Smooth muscle cell of the brain vasculature (primary cell): Measurements from ENCODE around the gene HCRTR1.

ENCODE experiments used
- DNase-seq: peaks from one replicate; pipeline ENCODE4 v3.0.0-alpha.2; 2012; ENCODE audit warnings: low read depth, low spot score

HCRTR1 gene

DNA sequence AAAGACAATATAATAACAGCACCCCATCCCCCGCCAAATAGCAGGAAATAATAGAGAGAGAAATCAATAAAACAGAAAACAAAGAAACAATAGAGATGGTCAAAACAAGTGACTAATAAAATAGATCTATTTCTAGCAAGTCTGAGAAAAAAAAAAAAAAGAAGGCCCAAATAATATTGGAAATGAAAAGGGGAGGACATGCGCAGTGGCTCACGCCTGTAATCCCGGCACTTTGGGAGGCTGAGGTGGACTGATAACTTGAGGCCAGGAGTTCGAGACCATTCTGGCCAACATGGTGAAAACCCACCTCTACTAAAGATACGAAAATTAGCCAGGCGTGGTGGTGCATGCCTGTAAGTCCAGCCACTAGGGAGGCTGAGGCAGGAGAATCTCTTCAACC lies 18.5 kb upstream of the HCRTR1 start:
- DNase-seq: no peak

DNA sequence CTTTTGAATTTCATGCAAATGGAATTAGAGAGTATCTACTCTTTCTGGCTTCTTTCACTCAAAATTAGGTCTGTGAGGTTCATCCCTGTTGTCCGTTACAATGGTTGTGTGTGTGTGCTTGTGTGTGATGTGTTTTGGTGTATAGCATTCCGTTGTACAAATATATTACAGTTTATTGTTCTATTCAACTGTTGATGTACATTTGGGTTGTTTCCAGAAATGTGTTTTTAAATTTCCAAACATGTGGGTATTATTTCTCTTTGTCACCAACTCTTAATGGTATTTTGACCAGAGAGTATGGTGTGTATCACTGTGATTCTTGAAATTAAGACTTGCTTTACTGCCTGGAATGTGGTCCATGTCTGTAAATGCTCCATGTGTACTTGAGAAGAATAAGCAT lies 16.8 kb upstream of the HCRTR1 start:
- DNase-seq: no peak

DNA sequence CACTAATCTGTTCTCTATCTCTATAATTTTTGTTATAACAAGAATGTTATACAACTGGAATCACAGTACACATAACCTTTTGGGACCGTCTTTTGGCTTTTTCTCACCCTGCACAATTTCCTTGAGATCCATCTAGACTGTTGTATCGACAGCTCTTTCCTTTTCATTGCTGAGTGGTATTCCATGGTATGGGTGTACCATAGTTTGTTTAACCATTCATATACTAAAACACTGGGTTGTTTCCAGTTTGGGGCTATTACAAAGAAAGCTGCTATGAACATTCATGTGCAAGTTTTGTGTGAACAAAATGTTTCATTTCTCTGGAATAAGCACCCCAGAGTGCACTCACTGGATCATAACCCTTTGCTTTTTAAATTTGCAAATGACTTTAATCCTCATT lies 15.4 kb upstream of the HCRTR1 start:
- no peak for DNase-seq

DNA sequence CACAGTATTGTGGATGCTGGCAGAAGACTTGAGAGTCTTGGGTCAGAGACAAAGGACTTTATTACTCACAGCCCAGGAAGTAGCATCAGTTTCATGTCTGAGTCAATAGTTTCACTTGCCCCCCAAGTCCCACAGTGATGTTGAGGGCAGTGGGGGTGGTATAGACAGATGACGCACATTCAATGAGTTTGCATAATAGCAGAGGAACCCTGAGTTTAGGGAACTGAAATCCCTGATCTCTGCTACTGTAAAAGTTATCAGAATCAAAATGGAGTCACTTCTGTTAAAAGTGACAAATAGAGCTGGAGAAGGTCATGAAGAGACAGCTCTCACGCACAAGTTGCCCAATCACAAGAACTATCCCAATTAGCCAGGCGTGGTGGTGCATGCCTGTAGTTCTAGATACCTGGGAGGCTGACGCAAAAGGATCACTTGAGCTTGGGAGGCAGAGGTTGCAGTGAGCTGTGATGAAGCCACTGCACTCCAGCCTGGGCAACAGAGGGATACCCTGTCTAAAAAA lies 11.5 kb upstream of the HCRTR1 start:
- no peak for DNase-seq

DNA sequence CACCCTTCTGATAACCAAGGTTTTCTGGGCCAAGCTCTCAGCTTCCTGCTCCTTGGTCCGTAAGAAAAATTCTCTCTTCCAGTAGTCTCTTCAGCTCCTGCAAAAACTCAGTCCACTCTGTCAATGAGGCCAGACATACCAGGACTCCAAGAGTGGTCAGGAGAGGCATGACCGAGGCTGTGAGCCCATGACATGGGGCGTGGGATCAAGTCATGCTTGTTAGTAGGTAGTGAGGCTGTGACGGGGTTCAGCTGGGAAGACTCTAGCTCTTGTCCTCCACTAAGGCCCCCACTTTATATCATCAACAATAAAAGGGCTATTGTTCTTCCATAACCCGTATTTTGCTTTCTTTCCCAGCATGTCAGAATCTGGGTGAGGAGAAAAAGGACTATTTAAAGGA lies 10.1 kb upstream of the HCRTR1 start:
- DNase-seq: no peak

DNA sequence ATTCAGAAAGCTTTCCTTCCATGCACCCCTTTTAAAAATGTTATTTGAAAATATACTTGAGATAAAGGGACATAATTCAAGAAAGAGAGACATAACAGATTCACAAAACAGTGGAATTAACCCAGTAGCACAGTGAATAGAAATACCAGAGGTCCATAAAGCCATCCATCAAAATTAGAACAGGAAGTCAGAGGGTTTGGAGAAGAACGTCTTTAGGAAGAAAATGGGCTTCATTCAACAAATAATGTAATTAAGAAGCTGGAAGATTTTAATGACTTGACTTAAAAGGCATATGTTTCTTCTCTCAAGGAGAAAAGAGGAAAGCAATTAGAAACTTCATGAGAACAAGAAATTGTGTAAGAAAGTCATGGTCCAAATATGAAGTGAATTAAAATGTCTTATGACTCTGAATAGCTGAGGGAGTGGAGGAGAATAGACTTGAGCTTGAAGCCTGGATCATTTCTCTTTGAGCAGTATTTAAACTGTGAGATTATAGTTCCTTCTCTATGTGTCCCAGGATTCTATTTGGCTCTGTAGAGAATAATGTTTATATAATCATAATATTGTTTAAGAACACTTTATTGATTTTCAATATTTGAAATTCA lies 7.9 kb upstream of the HCRTR1 start:
- DNase-seq: no peak

DNA sequence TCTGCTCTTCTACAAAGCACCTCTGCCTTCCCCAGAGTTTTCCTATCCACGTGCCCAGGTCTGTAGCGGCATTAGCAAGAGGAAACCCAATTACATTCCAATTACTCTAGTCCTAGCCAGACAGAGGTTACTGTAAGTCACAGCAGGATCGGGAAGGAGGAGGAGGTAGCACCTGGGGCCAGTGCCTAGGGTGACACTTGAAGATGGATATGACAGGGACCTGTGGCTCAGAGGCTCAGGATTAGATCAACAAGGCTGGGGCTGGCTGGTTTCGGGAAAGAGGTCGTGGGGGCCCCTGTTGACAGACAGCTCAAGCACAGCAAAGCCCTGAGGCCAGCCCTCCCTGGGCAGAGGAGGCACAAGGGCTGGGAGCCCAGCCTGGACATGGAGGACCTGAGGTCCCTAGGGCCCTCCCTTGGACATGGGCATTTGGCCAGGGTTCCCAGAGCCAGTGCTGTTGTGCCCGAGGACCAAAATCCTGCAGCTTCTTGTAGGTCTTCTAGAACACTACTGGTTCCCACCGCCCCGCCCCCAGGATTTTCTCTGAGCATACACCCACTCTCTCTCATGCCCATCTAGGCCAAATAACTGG lies 3.0 kb upstream of the HCRTR1 start:
- no peak for DNase-seq

DNA sequence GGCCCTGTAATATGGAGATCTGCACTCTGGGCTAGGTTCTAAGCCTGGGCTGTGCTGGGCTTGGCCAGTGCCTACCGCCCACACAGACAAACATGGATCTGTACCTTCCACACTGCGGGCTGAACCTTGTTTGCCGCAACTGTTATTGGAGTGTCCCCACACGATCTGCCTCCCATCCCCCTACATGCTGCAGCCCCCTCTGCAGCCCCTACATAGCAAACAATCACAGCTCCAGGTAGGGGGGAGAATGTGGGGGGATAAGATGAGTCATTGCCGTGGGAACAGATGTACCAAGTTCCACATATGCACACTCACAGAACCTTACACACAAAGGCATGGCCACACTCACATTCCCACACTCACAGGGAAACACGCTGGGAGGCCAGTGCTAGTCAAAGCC lies 2.1 kb upstream of the HCRTR1 start:
- no peak for DNase-seq

DNA sequence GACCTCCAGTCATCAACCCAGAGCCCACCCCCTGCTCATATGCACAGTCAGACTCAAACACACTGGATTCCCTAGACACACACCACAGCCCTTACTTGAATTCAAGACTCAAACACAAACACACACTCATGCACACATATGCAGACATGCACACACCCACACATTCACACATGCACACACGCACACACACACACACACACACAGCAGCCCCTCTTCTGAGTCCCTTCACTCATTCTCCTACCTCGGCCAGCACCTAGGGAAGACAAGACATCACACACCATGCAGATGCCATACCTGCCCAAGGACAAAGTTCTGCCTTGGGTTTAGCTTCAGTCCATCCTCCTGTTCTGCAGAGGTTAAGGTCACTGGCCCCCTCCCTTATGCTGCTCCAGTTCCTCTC lies 1.6 kb upstream of the HCRTR1 start:
- DNase-seq: no peak

DNA sequence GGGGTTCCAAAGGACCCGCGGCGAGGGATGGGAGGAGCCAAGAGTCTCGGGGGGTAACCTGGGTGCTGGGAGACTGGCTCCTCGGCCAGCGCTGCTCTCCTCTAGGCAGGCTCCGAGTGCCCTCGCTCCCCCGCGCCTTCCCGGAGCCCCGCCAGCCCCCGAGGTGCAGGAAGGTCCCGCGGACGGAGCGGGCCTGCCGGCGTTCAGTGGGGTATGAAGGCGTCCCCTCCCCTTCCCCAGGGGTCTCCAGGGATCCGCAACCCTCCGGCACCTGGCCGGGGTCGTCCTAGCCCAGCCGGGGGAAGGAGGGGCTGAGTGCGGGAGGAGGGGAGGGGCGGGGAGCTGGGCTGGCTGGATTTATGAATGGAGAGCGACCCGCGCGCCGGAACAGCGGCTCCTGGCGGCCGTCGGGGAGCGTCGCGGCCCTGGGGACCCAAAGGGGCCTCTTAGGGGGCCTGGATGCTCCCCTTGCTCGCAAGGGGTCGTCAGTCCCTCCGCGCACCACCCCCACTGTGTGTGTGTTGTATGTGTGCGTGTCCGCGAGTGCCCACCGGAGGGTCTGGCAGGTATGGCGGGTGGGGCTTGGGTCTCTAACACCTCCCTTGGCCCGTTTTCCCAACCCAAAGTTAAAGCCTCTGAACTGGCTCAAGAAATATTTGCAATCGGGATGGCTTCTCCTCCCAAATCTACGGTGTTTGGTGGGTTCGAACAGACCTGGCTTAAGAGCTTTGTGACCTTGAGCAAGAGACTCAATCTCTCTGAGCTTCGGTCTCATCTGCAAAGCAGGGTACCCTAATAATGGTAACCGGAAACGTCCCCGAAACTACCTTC lies 642 bp downstream of the HCRTR1 start:
- DNase-seq: no peak

DNA sequence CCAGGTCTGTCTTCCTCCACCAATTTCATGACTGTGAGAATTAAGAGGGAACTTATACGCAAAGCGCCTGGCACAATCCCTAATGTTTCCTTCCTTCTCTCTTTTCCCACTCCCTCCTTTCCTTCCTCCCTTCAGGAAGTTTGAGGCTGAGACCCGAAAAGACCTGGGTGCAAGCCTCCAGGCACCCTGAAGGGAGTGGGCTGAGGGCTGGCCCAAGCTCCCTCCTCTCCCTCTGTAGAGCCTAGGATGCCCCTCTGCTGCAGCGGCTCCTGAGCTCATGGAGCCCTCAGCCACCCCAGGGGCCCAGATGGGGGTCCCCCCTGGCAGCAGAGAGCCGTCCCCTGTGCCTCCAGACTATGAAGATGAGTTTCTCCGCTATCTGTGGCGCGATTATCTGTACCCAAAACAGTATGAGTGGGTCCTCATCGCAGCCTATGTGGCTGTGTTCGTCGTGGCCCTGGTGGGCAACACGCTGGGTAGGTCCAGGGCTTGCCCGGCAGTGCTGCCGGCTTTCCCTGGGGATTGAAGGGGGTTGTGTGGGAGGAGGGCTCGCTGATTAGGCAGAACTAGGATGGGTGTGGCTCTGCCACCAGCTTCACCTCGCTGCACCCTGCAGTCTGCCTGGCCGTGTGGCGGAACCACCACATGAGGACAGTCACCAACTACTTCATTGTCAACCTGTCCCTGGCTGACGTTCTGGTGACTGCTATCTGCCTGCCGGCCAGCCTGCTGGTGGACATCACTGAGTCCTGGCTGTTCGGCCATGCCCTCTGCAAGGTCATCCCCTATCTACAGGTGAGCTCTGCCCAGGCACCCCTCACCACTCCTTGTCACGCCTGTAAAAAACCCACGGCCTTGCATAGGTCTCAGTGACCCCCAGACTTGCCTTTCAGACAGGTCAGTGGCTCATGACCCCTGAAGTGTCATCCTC lies 1.7 kb downstream of the HCRTR1 start:
- DNase-seq: no peak

DNA sequence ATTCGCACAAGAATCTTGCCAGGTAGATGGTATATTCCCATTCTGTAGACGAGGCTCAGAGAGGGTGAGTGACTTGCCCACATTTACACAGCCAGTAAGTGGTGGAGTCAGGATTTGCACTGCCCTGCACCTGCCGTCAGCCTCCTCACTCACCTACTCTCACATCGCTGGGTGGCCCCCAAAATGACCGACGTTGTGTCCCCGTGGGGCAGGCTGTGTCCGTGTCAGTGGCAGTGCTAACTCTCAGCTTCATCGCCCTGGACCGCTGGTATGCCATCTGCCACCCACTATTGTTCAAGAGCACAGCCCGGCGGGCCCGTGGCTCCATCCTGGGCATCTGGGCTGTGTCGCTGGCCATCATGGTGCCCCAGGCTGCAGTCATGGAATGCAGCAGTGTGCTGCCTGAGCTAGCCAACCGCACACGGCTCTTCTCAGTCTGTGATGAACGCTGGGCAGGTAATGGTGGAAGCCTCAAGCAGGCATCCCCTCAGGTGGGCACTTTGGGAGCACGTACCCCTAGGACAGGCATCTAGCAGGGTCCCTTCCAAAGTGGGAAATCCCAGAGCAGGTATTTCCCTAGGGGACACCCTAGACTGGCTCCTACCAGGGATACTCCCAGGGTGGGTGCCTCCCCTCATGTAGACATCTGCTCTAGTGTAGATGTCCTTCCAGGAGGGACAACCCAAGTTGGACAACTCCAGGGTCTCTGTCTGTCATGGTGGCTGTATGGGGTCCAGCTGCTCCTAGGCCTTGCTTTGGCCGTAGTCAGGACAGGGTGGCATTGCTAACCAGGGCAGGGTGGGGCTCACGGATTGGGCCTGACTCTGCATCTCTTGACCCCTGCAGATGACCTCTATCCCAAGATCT lies 3.4 kb downstream of the HCRTR1 start:
- no peak for DNase-seq

DNA sequence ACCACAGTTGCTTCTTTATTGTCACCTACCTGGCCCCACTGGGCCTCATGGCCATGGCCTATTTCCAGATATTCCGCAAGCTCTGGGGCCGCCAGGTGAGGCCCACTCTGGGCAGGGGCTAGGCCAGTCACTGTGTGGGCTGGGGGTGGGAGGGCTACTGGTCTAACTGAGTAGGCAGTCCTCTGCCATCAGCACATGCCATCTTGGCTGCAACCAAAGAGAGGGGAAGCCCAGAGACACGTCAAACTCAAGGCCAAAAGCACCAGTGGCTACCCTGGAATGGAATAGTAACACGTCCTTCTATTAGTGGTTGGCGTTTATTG lies 4.0 kb downstream of the HCRTR1 start:
- no peak for DNase-seq

DNA sequence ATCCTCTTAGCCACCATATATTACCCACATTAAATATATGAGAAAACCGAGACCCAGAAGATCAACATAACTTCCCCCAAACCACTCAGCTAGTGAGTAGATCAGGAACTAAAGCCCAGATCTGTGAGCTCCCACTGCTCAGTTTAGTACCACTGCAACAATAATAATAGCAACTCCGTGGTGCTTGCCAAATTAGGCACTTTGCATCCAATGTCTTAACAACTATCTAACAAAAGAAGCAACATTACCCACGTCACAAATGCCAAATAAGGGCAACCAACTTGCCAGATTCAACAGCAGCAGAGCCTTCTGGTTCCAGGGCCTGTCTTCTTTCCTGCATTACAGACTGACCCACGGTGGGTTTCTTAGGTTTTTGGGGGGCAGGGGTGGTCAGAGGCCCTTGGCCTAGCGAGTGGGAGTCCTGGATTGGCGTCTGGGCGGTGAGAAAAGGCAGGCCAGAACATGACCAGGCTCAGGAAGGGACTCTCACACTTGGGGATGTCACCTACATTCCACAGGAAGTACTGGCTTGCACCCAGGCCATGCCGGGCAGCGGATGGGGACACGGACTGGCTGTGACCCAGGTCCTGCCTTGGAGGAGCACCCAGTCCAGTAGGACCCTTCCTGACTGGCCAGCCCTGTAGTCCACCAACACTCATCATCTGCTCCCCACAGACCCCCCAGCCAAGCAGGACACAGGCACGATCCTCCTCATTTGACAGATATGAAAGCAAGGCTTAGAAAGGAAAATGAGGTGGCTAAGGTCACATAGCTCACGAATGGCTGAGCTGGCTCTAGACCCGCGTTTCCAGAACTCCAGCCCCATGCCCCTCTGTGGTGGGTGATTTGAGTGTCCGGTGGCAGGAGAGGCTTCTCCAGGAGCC lies 4.6 kb downstream of the HCRTR1 start:
- DNase-seq: no peak

DNA sequence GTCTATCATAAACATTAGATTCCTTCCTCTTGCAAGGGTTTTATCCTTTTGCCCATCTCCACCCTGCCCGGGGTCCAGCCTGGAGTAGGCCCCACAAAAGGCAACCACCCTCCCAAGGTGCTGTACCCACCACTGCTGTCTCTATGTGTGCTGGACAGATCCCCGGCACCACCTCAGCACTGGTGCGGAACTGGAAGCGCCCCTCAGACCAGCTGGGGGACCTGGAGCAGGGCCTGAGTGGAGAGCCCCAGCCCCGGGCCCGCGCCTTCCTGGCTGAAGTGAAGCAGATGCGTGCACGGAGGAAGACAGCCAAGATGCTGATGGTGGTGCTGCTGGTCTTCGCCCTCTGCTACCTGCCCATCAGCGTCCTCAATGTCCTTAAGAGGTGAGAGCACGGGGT lies 5.9 kb downstream of the HCRTR1 start:
- no peak for DNase-seq

DNA sequence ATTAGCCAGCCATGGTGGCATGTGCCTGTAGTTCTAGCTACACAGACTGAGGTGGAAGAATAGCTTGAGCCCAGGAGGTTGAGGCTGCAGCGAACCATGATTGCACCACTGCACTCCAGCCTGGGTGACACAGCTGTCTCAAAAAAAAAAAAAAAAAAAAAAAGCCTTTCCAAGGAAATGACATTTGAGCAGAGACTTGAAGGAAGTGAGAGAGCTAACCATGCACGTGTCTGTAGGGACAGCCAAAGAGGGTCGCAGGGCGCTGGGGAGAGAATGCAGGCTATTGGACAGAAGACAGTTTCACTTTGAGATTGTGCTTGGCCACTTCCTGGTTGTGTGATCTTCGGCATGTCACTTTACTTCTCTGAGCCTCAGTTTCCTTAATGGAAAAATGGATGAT lies 6.8 kb downstream of the HCRTR1 start:
- DNase-seq: no peak

DNA sequence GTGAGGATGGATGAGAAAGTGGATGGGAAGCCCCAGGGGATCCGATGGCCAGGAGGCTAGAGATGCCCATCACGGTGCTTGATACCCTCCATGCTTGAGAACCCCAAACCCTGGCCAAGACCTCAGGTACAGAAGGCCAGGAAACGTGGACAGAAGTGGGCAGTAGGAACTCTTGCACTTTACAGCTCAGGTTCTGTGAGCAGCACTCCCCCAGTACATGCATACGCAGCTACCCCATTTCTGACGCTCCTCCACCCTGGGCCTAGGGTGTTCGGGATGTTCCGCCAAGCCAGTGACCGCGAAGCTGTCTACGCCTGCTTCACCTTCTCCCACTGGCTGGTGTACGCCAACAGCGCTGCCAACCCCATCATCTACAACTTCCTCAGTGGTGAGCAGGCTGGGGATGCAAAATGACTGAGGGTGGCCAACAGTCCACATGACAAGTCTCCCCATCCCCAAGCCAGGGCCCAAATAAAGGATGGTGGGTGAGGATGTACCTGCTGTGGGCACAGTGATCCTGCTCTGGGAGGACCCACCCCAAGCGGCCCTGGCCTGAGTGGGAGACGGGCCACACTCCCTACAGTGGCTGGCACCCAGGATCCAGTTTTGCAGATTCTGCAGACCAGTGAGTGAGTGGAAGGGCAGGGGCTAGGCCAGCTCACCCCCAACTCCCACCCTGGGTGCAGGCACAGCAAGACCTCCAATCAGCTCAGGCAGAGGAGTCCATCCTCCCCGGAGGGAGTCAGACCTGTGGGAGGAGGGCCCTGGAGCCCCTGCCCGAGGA lies 7.4 kb downstream of the HCRTR1 start:
- no peak for DNase-seq

DNA sequence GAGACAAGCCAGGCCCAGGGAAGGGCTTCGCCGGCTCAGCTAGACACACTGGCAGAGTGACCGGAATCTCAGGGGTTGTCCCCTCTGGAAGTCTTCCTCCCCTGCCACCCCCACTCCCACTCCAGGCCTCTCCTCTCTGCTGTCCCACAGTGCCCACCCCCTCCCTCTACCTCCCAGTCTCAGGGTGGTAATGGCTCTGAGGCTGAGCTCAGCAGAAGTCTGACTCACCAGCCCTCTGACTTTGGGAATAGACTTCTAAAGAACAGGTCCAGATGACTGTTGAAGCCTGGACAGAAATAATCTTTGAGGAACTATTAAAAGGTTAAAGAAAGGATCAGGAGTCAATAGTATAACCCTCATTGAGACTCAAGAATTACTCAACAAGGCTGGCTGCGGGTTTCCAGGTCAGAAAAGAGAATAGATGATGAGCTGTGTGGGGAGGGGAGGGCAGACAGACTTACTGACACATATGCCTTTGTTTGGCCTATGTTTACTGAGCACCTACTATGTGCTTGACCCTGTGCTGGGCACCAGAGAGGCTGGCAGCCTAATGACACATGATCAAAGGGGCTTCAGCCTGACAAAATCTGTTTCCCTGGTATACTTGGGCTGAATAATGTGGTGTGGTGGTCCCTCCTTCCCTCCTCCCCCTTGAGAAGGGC lies 8.2 kb downstream of the HCRTR1 start:
- DNase-seq: no peak
